ENCODE measurements around the gene TF. TPM values are rescaled to one million over a fixed set of nuclear protein-coding genes. Genes with fewer than 3 reads are reported as not detected.
A peak's percentile ranks its signal among the peaks of the same experiment; 100 is the strongest.

TF gene
- total and polyA plus RNA-seq, 4 donors = 5,045 to 9,659 (median 6,266) TPM

- peaks cover 2 to 14% (median 7%) of the 10 kb centered on the region in 4 donors for H3K4me1 ChIP-seq (ENCODE audit: control insufficient read depth in 4 of 4, insufficient read depth in 4 of 4, low read length in 3 of 4)
- TF ChIP-seq HNF4G (IDR thresholded peaks at IDR 0.05) (no peak), FOXA2 (IDR thresholded peaks at IDR 0.05) (no peak)
- 68% methylated on average over 4 of the region's 4 CpGs for WGBS
- H3K27me3 ChIP-seq (ENCODE audit: control insufficient read depth in 4 of 4, insufficient read depth in 4 of 4, low read length in 3 of 4) = no peaks in the 10 kb centered on the region
- no peak overlapping the region for H3K9ac ChIP-seq (ENCODE audit: low read depth in 1 of 2, low read length in 2 of 2)
- peaks cover 0 to 5% (median 5%) of the 10 kb centered on the region in 4 donors for H3K36me3 ChIP-seq (ENCODE audit: control insufficient read depth in 4 of 4, insufficient read depth in 3 of 4, low read depth in 1 of 4, low read length in 3 of 4)
- no peak overlapping the region for H3K4me3 ChIP-seq (ENCODE audit: low read depth in 1 of 3, low read length in 3 of 3)
- H3K27ac ChIP-seq (ENCODE audit: low read depth in 1 of 2, low read length in 2 of 2) = no peak overlapping the region
- H3K9me3 ChIP-seq (ENCODE audit: control insufficient read depth in 4 of 4, low read length in 3 of 4) = no peaks in the 10 kb centered on the region
- no peak for DNase-seq (ENCODE audit: low spot score)
These were observed 58.7 kb downstream of the TF start for GRCh38 chr3:133804896-133805295.

GRCh38 chr3:133805384-133805701, 59.1 kb downstream of the TF start:
- no peak for DNase-seq (ENCODE audit: low spot score)
- Histone ChIP-seq H3K4me3 (ENCODE audit: low read depth in 1 of 3, low read length in 3 of 3) (peak overlapping the region; percentile 79 to 98 (median 88)), H3K27me3 (ENCODE audit: control insufficient read depth in 4 of 4, insufficient read depth in 4 of 4, low read length in 3 of 4) (no peaks in the 10 kb centered on the region), H3K4me1 (ENCODE audit: control insufficient read depth in 4 of 4, insufficient read depth in 4 of 4, low read length in 3 of 4) (peaks cover 2 to 14% (median 7%) of the 10 kb centered on the region in 4 donors), H3K9me3 (ENCODE audit: control insufficient read depth in 4 of 4, low read length in 3 of 4) (no peaks in the 10 kb centered on the region), H3K36me3 (ENCODE audit: control insufficient read depth in 4 of 4, insufficient read depth in 3 of 4, low read depth in 1 of 4, low read length in 3 of 4) (peaks cover 0 to 10% (median 8%) of the 10 kb centered on the region in 4 donors), H3K9ac (ENCODE audit: low read depth in 1 of 2, low read length in 2 of 2) (no peak overlapping the region), H3K27ac (ENCODE audit: low read depth in 1 of 2, low read length in 2 of 2) (peak overlapping the region in 1 of 2 donors; percentile 84)
- TF ChIP-seq RXRA (IDR thresholded peaks at IDR 0.05) (no peak), ZBTB33 (IDR thresholded peaks at IDR 0.05) (no peak), NR2F2 (IDR thresholded peaks at IDR 0.05) (no peak), MAX (IDR thresholded peaks at IDR 0.05) (no peak)
- WGBS = 14% methylated on average over 15 of the region's 15 CpGs

GRCh38 chr3:133805702-133806475, 59.7 kb downstream of the TF start, which contains the start of gene SRPRB:
TSS of gene SRPRB (plus strand) at chr3:133805815. CDS start at chr3:133805849, 34 bp downstream.
- H3K27ac ChIP-seq (ENCODE audit: low read depth in 1 of 2, low read length in 2 of 2) = peak within 1 kb of the TSS; percentile 84
- peak; percentile 96 for TF ChIP-seq YY1 (IDR thresholded peaks at IDR 0.05)
- TF ChIP-seq MAX (IDR thresholded peaks at IDR 0.05) = peak; percentile 80
- peak in 1 of 2 donors; percentile 31 for TF ChIP-seq GABPA (IDR thresholded peaks at IDR 0.05 in 1 of 2, conservative IDR thresholded peaks at IDR 0.05 in 1 of 2)
- no peak for TF ChIP-seq JUND (IDR thresholded peaks at IDR 0.05)
- peak in 1 of 2 donors; percentile 27 for TF ChIP-seq RAD21 (IDR thresholded peaks at IDR 0.05)
- peak; percentile 1 for TF ChIP-seq REST (IDR thresholded peaks at IDR 0.05)
- H3K27me3 ChIP-seq (ENCODE audit: control insufficient read depth in 4 of 4, insufficient read depth in 4 of 4, low read length in 3 of 4) = no peaks in the 10 kb centered on the region
- under 1% methylated on average over 53 of the region's 53 CpGs for WGBS
- DNase-seq (ENCODE audit: low spot score) = peak; percentile 92
- H3K9ac ChIP-seq (ENCODE audit: low read depth in 1 of 2, low read length in 2 of 2) = peak within 1 kb of the TSS; percentile 79 to 92
- peak within 1 kb of the TSS; percentile 79 to 98 (median 88) for H3K4me3 ChIP-seq (ENCODE audit: low read depth in 1 of 3, low read length in 3 of 3)
- H3K9me3 ChIP-seq (ENCODE audit: control insufficient read depth in 4 of 4, low read length in 3 of 4) = no peaks in the 10 kb centered on the region
- peaks cover 0 to 14% (median 10%) of the 10 kb centered on the region in 4 donors for H3K36me3 ChIP-seq (ENCODE audit: control insufficient read depth in 4 of 4, insufficient read depth in 3 of 4, low read depth in 1 of 4, low read length in 3 of 4)
- peaks cover 2 to 14% (median 7%) of the 10 kb centered on the region in 4 donors for H3K4me1 ChIP-seq (ENCODE audit: control insufficient read depth in 4 of 4, insufficient read depth in 4 of 4, low read length in 3 of 4)
